ENCODE measurements around the gene RNF217.
"Not testable (repeated sequence)": the region's sequence is repeated elsewhere in the genome, so short reads cannot be mapped to it uniquely, and the experiment has no call there.

The RNF217 gene

GRCh38 chr6:125019918-125020317 is 57.7 kb downstream of the RNF217 start:
- FAIRE-seq, result no peak

DNA sequence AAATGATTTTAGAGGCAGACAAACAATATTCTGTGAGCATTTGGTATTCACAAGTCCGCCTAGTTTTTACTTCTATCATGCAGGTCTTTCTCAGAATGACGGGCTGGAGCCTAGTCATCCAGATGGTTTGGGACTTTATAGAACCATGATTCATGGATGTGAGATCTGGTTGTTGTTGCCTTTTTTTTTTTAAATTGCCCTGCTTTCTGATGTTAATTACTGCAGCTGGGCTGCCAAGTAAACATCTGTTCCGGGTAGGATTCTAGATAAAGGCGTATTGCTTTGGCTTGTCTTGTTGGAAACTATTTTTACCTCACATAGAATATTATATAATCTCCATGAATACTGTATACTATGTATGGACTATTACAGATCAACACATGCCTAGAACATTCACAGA is 58.1 kb downstream of the RNF217 start:
- FAIRE-seq, result no peak

DNA sequence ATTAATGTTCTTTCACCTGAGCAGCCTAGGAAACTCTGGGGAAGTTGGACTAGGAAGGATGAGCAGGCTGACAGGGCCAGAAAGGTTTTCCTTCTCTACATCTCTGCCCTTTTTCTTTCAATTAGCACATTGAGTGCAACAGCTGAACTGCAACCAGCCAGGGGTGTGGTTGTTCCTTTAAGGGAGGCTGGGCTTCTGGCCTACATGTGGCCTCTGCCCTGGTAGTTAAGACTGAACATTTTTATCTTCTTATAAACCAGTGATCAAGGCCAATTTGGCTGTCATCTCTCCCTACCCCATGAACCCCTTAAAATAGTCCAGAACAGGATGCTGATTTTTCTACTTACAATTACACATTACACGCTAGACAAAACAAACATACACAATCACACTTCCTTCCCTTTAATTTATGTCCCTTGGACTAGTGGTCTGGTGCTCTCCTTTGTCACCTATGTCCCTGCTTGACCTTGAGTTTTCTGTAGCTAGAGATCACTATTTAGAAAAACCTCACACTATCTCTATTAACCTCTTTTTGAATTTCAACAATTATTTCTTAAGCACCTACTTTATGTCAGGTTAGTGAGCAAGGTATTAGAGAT is 60.3 kb downstream of the RNF217 start:
- FAIRE-seq, result no peak

GRCh38 chr6:125025164-125025854 is 63.1 kb downstream of the RNF217 start:
- FAIRE-seq, result no peak

GRCh38 chr6:125027287-125027686 is 65.0 kb downstream of the RNF217 start:
- FAIRE-seq, result no peak

DNA sequence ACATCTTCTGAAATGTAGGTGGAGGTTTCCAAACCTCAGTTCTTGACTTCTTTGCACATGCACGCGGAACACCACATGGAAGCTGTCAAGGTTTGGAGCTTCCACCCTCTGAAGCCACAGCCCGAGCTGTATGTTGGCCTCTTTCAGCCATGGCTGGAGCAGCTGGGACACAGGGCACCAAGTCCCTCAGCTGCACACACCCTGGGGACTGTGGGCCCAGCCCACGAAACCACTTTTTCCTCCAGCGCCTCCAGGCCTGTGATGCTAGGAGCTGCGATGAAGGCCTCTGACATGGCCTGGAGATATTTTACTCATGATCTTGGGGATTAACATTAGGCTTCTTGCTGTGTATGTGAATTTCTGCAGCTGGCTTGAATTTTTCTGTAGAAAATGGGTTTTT is 68.7 kb downstream of the RNF217 start:
- no peak for FAIRE-seq

DNA sequence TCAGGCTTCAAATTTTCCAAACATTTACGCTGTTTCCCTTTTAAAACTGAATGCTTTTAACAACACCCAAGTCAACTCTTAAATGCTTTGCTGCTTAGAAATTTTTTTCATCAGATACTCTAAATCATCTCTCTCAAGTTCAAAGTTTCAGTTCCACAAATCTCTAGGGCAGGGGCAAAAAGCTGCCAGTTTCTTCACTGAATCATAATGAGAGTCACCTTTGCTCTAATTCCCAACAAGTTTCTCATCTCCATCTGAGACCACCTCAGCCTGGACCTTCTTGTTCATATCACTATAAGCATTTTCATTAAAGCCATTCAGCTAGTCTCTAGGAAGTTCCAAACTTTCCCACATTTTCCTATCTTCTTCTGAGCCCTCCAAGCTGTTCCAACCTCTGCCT is 69.1 kb downstream of the RNF217 start:
- no peak for FAIRE-seq

GRCh38 chr6:125034929-125035328 is 72.7 kb downstream of the RNF217 start:
- not testable (repeated sequence) for FAIRE-seq

- not testable (repeated sequence) for FAIRE-seq
Observed at GRCh38 chr6:125036486-125036885, 74.2 kb downstream of the RNF217 start.

DNA sequence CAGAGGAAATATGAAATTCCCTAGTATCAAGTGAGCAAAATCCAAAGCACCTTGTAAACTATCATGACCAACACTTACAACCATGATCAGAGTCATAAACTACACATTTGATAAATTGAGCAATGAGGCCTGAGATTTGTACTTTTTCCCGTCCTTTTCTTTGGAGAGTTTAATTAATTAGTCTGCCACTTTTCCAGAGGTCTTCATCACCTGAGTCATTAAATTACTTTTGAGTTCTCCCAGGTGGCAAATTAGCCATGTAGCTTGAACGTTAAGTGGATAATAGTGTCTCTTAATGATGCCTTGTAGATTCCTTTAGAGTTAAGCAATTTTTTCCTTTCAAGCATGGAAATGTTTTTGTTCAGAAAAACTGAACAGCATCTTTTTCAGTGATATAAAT is 75.6 kb downstream of the RNF217 start:
- FAIRE-seq, result no peak

GRCh38 chr6:125038925-125039324 is 76.7 kb downstream of the RNF217 start:
- no peak for FAIRE-seq

DNA sequence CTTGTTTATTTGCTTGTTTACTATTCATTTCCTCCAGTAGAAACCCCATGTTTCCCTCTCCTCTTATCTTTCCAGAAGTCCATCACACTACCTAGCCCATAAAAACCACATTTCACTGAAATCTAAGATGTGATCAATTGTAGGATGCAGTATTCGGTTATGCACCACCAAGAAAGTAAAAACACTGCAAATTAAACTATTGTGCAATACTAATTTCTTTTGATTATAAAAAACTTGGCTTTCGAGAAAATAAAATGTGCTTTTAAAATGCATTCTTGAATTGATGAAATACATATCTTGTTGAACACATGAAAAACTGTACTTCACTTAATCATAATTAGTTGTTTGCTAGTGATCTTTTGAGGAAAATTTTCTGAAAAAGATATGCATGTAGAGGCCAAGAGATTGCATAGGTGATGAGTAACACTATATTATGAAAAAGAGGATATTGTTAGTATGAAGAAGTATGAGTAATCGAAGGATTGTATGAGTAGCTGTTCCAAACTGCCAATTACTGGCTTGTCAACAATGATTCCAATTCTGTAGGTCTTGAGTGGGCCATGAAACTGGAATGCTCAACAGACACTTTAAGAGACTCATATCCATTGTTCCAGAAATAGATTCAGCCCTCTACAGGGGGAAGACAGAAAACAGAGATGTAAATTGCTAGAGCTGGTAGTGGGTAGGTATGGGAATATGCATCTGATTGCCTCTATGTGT is 79.7 kb downstream of the RNF217 start:
- no peak for FAIRE-seq

DNA sequence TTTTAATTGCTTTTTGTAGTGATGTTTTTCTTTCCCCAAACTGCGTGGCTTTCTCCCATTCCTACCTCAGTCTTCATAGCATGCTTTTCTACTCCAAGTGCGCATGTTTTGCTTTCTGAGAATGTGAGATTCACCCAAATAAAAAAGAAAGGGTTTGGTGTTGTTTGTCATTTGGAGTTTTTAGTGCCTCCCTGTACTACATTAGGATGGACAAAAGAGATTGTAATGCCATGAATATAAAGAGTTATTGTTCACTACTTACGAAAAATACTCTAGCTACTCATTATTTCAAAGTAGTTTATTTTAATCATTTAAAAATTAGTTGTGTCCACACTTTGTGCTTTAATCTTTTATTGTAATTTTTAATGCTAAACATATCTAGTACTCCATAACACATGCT is 81.8 kb downstream of the RNF217 start:
- FAIRE-seq, result no peak

GRCh38 chr6:125044667-125045066 is 82.4 kb downstream of the RNF217 start:
- no peak for FAIRE-seq

DNA sequence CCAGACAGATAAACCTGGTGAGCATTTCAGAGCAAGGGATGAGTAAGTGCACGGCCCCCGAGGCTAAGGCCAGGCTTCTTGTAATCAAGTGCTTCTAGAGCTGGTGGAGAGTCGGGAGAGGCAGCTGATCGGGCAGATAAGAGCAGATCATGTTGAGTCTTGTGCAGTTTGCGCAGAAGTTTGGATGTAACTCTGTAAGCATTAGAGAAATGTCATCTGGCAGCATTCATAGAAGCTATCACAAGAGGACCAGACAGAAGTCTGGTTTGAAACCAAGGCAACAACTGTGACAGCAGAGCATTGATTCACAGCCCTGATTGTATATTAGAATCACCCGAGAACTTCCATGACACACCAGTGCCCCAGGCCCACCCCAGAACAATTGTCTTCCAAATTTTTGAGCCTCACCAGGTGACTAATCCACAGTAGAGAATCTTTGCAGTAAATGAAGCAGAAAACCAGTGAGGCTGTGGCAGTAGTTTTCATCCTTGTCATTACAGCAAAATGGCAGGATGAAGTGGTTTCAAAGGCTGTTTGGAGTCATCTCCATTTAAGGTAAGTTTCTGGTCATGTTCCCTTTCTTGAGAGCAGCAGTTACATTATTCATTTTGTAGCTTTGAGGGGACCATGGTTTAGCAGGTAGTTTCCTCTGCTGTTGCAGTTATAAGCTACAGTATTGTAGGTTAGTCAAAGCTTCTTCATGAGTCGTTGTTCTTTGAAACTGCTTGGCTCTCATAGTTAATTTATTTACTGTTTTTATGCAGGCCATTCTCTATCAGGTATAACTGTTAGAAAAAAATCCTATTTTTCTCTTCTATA is 84.1 kb downstream of the RNF217 start:
- FAIRE-seq, result no peak

DNA sequence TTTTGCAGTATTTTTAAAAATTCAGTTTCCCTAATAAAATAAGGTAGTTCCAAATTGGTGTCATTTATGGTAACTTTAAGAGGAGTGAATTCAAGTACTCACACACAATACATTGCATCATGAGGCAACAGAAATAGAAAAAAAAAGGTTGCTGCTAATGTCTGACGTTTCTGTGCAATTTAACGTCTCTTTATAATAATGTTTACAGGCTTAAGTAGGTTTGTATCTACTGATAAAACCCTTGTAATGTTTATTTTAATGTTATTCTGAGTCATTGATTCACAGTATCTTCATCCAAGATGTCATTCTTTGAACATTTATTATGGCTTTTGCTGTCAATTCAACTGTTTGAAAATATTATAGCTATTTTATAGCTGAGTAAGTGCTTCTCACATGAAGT is 86.0 kb downstream of the RNF217 start:
- FAIRE-seq, result no peak

- FAIRE-seq, result no peak
Observed at GRCh38 chr6:125050663-125051318, 88.6 kb downstream of the RNF217 start.

DNA sequence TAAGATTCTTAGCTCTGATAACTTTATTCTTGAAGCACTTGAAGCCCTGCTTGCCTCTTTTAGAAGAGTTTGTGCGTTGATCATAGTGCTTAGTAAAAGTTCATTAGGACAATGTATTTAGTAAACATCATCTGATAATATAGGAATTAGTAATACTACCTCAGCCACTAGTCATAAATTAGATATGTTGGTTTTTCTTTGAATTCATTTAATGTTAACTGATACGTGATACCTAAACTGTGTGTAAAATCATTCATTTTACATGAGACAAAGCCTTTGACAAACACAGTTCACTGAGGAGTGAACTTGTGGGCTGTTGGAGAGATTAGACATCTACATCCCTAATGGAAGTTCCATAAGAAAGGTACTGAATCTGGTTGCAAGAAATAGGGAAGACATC is 91.6 kb downstream of the RNF217 start:
- FAIRE-seq, result no peak

- FAIRE-seq, result no peak
Observed at GRCh38 chr6:125054331-125054730, 92.1 kb downstream of the RNF217 start.

- no peak for FAIRE-seq
Observed at GRCh38 chr6:125057392-125058246, 95.4 kb downstream of the RNF217 start.

GRCh38 chr6:125058546-125058945 is 96.3 kb downstream of the RNF217 start:
- no peak for FAIRE-seq

DNA sequence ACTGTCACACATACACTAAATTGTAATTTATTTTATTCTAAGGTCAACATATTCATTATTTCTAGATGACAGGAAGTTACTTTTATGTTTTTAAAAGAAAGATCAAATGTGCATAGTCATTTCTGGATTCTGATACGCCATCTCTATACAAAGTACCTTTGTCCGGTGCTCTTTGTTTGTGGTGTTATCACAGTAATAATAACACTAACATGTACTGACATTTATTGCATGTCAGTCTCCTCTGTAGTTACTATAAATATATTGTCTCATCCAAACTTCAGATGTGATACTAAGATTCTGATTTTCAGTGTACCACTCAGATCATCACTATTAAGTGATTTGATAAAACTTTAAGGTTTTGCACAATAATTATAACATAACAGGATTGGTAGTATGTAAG is 101.1 kb downstream of the RNF217 start:
- FAIRE-seq, result no peak
